HG03521 (cell line): ENCODE data around the gene SZT2.
"Not testable (repeated sequence)": the region's sequence is repeated elsewhere in the genome, so short reads cannot be mapped to it uniquely, and the experiment has no call there.

Experiments used
- ATAC-seq: cut with Tn5 transposase; IDR thresholded peaks from one replicate; pipeline ENCODE4 v1.9.1; 2021; ENCODE audit warnings: mild to moderate bottlenecking, moderate library complexity; ENCODE audit not compliant: unreplicated experiment

The SZT2 gene

GRCh38 chr1:43386676-43387075 lies 3.0 kb upstream of the SZT2 start:
- ATAC-seq: no peak

- no peak for ATAC-seq
Observed at GRCh38 chr1:43387976-43388599, 1.6 kb upstream of the SZT2 start.

DNA sequence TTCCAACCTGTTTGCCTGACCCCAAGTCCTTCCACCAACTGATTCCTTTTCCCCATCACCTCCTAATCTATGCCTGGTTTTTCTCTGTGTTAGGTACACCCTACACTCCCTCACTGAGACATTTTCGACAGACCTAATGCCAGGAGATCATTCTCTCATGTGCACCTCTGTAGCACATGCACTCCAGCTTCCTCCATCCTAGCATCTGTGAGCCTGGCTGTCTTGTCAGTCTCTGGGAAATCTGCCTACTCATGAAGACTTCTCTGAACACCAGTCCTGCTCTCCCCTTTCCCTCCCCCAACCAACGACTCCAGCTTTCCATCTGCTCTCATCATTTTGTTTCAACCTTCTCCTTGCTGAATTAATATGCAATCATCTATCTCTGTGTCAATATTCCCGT lies 1.1 kb upstream of the SZT2 start:
- ATAC-seq: no peak

DNA sequence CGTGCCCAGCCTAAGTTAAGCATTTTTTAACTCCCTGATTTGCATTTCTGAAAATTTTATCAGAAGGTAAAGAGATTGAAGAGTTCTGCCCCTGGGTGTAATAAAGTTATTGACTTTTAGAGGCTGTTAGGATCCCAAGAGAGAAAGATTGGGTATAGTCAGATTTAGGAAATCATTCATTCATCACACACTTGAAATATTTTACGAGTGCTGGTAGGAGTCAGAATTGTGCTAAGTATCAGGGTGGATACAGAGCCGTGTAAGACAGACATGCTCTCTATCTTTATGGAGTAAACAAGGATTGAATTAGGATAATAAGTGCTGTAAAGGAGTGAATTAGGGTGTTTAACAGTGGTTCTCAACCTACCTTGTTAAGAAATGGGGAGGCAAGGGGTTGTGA lies 3.0 kb downstream of the SZT2 start:
- ATAC-seq: no peak

GRCh38 chr1:43395523-43395922 lies 5.8 kb downstream of the SZT2 start:
- ATAC-seq: no peak

DNA sequence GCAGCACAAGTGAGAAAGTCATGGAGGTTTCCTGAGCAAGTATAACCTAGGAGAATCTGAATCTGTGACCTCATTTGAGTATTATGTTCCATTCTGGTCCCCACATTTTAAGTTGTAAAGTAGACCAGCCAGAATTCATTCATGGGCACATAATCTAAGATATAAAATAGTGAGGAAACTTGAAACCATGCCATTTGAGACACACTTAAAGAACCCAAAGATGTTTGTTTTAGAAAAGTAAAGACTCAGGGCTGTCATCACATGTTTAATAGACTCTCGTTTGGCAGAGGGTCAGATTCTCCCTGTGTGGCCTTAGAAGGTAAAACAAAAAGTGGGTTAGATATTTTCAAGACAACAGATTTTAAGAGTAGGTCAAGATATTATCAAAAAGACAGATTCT lies 6.4 kb downstream of the SZT2 start:
- no peak for ATAC-seq

DNA sequence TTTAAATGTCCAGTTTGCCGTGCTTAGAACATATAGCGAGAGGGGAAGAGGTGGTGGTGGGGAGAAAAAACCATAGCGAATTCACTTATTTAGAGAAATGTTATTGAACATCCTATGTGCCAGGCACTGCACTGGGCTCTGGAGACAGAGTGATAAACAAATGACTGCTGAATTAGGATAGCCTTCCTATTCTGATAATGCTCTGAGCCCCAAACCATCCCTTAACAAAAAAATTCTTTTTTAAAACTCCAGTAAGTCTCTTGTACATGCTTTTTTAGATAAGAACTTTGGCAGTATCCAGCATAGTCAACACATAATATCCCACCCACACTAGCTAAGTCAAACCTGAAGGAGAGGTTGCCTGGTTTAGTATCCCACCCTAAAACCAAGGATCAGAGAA lies 8.5 kb downstream of the SZT2 start:
- ATAC-seq: no peak

DNA sequence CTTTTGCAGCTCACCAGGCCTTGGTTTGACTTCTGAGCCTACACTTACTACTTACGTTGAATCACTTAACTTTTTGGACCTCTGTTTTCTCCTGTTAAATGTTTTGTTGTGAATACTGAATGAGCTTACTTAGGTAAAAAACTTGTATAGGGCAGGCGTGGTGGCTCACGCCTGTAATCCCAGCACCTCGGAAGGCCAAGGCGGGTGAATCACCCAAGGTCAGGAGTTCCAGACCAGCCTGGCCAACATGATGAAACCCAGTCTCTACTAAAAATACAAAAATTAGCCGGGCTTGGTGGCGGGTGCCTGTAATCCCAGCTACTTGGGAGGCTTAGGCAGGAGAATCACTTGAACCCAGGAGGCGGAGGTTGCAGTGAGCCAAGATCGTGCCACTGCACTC lies 10.7 kb downstream of the SZT2 start:
- not testable (repeated sequence) for ATAC-seq

- ATAC-seq: no peak
Observed at GRCh38 chr1:43402089-43402865, 12.6 kb downstream of the SZT2 start.

GRCh38 chr1:43404353-43404752 lies 14.7 kb downstream of the SZT2 start:
- no peak for ATAC-seq

DNA sequence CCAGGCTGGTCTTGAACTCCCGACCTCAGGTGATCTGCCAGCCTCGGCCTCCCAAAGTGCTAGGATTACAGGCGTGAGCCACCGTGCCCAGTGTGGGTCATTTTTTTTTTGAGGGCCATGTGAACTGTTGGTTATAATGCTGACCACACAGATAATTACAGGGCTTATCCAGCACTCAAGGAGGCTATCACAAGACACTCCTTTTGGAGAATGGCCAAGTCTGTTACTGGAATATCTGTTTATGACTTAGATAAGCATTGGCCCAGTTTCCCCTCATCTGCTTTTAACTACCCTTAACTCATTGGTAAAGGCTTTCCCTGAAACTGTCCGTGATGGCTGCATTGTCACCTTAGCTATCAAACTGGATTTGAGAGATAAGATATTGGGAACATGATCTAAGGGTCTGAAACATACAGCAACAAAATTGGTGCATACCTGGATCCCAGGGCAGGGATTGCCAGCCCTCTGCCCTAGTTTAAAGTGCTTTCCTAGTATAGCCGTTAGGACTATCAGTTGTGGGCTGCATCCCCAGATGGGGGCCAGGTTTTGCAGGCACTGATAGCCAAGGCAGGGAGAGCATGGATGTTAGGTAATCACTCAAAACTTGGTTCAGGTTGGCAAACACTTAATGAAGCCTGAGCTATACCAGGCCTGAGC lies 15.6 kb downstream of the SZT2 start:
- no peak for ATAC-seq

DNA sequence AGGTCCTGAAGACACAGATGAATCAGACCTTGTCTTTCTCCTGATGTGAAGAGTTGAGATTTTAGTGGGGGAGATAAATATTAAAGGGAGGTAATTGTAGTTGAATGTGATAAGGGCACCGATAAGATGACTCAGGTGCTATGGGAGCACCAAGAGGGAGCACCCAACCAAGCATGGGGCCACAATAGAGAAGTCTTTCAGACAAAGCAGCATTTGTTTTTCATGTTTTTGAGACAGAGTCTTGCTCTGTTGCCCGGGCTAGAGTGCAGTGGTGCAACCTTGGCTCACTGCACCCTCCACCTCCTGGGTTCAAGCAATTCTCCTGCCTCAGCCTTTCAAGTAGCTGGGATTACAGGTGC lies 16.2 kb downstream of the SZT2 start:
- no peak for ATAC-seq

DNA sequence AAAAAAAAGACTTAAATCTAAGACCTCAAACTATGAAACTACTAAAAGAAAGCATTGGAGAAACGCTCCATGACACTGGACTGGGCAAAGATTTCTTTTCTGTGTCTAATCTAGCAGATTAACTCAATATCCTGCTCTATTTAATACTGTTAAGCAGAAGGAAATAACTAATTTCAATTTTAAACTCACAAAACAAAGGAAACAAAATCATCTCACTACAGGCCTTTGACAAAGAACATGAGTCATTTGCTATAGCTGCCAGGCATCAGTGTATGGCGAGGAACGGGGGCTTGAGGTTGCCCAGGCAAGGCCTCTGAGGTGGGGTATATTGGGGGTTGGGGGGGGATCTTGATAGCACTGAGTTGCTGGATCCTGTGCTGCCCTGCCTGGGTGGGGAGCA lies 20.9 kb downstream of the SZT2 start:
- ATAC-seq: no peak

GRCh38 chr1:43413426-43413825 lies 23.7 kb downstream of the SZT2 start:
- not testable (repeated sequence) for ATAC-seq

- ATAC-seq: no peak
Observed at GRCh38 chr1:43414634-43415223, 25.0 kb downstream of the SZT2 start.

DNA sequence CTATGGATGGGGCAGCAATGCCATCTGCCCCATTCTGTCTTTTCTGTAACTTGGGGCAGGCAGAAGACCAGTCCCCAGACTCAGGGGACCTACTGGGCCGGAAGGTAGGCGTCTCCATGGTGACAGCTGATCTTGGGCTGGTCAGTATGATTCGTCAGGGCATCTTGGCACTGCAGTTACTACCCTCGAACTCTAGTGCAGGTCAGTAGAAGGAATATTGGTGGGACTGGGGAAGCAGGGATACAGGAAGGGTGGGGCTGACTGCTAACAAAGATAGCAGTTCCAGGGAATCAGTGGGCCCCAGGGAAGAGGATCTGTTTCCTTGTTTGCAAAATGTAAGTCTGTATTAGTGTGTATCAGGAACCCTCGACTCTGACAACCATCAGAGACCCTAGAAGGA lies 26.2 kb downstream of the SZT2 start:
- ATAC-seq: no peak

DNA sequence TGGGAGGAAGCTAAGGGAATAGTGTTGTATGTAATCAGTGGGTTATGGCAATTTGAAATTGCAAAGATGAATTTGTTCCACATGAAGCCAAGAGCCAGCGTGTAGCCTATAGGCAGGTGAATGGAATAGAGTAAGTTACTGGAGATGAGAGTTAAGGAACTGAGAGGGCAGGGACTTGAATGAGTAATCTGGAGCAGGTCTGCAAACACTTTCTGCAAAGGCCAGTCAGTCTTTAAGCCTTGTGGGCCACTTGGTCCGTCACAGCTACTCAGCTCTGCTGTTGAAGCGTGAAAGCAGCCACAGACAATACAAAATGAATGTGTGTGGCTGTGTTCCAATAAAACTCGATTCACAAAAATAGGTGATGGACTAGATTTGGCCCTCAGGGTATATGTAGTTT lies 29.2 kb downstream of the SZT2 start:
- ATAC-seq: no peak

DNA sequence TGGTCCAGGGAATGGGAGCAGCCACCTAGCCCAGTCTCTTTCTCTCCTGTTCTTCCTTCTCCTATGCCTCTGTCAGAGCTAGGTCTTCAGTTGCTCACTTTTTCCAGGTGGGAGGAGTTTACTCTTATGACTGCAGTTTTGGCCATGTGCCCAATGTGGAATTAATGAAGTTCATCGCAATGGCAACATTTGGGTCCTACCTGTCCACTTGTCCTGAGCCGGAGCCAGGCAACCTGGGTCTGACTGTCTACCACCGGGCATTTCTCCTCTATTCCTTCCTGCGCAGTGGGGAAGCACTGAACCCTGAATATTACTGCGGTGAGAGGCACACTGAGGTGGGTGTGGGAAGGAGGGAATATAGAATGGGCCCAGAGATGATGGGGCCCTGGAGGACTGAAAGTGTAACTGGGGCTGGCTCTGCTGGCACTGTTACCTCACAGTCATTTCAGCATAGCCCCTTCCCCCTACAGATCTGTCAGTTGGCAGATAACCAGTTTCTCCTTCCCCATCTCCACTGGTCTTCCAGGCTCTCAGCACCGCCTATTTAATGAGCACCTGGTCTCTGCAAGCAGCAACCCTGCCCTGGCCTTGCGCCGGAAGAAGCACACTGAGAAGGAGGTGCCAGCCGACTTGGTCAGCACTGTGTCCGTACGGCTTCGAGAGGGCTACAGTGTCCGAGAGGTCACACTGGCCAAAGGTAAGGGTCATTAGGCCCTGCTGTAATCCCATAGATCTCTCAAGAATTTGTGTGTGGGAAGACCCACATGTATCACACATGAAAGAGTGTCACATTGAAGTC lies 30.1 kb downstream of the SZT2 start:
- ATAC-seq: no peak

GRCh38 chr1:43420874-43421273 lies 31.2 kb downstream of the SZT2 start:
- no peak for ATAC-seq

GRCh38 chr1:43421396-43421795 lies 31.7 kb downstream of the SZT2 start:
- no peak for ATAC-seq
